K562 (cell line): ENCODE results near the gene TCEANC. TPM values are rescaled to one million over a fixed set of nuclear protein-coding genes. Genes with fewer than 3 reads are reported as not detected.

Source experiments
- BHLHE40 ChIP-seq: IDR thresholded peaks from 2 replicates; pipeline ENCODE4 v1.6.1; 2011; ENCODE audit warnings: low read length, improper control_type of control experiment
- CBX2 ChIP-seq: fragments of 200-600 bp; sonication (generic); IDR thresholded peaks from one replicate; pipeline ENCODE4 v1.6.1; 2012; ENCODE audit warnings: mild to moderate bottlenecking, low read length, inconsistent platforms; ENCODE audit not compliant: insufficient read depth, poor library complexity, severe bottlenecking
- CHD1 ChIP-seq: fragments of 200-600 bp; sonication (generic); IDR thresholded peaks from one replicate; pipeline ENCODE4 v1.6.1; 2012; ENCODE audit warnings: mild to moderate bottlenecking, moderate library complexity, low read length, inconsistent platforms
- DPF2 ChIP-seq: fragments of 450-650 bp; IDR thresholded peaks from 2 replicates; pipeline ENCODE4 v1.6.1; 2016
- ELK1 ChIP-seq: sonication (generic); formaldehyde crosslinking; IDR thresholded peaks from 2 replicates; pipeline ENCODE4 v1.8.1; 2022; ENCODE audit warnings: missing genetic modification reagents
- FOXP1 ChIP-seq: sonication (generic); formaldehyde crosslinking; IDR thresholded peaks from 2 replicates; pipeline ENCODE4 v1.8.0; 2022; ENCODE audit warnings: mild to moderate bottlenecking, missing genetic modification reagents
- HNRNPL ChIP-seq: fragments of 200-400 bp; formaldehyde crosslinking; IDR thresholded peaks from 2 replicates; pipeline ENCODE4 v1.6.1; 2017; ENCODE audit warnings: low read depth, mild to moderate bottlenecking, low read length
- KLF6 ChIP-seq: fragments of 250-450 bp; sonication (Bioruptor Pico); IDR thresholded peaks from 2 replicates; pipeline ENCODE4 v1.4.0; 2020; ENCODE audit warnings: mild to moderate bottlenecking, moderate library complexity, borderline replicate concordance
- SMAD3 ChIP-seq: fragments of 450-650 bp; formaldehyde crosslinking; conservative IDR thresholded peaks from 2 replicates; pipeline ENCODE4 v1.4.0; 2020; ENCODE audit warnings: mild to moderate bottlenecking
- SMARCA4 ChIP-seq: fragments of 450-650 bp; IDR thresholded peaks from 2 replicates; pipeline ENCODE4 v1.6.1; 2016
- SREBF1 ChIP-seq: fragments of 150-350 bp; IDR thresholded peaks from 2 replicates; pipeline ENCODE4 v1.6.1; 2014; ENCODE audit warnings: antibody characterized with exemption, low read depth, low read length, borderline replicate concordance
- TGIF2 ChIP-seq: sonication (generic); formaldehyde crosslinking; IDR thresholded peaks from 2 replicates; pipeline ENCODE4 v1.8.1; 2022; ENCODE audit warnings: mild to moderate bottlenecking, missing genetic modification reagents, moderate library complexity
- TSC22D4 ChIP-seq: fragments of 450-650 bp; IDR thresholded peaks from 2 replicates; pipeline ENCODE4 v1.6.1; 2016; ENCODE audit warnings: missing genetic modification characterization, missing biosample characterization, control low read depth
- ZNF24 ChIP-seq: fragments of 450-650 bp; IDR thresholded peaks from 2 replicates; pipeline ENCODE4 v1.6.1; 2016
- ZNF780A ChIP-seq: fragments of 250-450 bp; sonication (Bioruptor Pico); IDR thresholded peaks from 2 replicates; pipeline ENCODE4 v1.5.0; 2021; ENCODE audit warnings: mild to moderate bottlenecking
- polyA plus RNA-seq, 8 experiments: library from polyadenylated mRNA; depleted of rRNA in 4 of 8; stranded (reverse) in 5 of 8; unstranded in 3 of 8; fragments of >200 nt; fragmentation: Nextera tagmentation in 2 of 8; fragmentation: Illumina TruSeq in 1 of 8; extraction: Ambion mirVana in 2 of 8; extraction: Trizol in 1 of 8; gene quantifications; 2 replicates each; pipeline versions ENCODE4 v1.2.1 to v1.2.3, GENCODE V29; 2011 to 2014; ENCODE audit warnings: inconsistent platforms in 1 of 8, missing spikeins in 1 of 8
- total RNA-seq, 7 experiments: library from RNA; depleted of rRNA in 6 of 7; stranded (reverse); fragments of >200 nt in 6 of 7; fragmentation: Illumina TruSeq in 2 of 7; extraction: Trizol in 2 of 7; gene quantifications; 2 replicates each; pipeline versions ENCODE4 v1.2.1 to v1.2.3, GENCODE V29; 2011 to 2021; ENCODE audit warnings: low replicate concordance in 1 of 7
- TF ChIP-seq, protein P1 (sequence below): fragments of 250-450 bp; sonication (Bioruptor Pico); IDR thresholded peaks from 2 replicates; pipeline ENCODE4 v1.8.0; 2021; ENCODE audit warnings: borderline replicate concordance, mild to moderate bottlenecking, moderate library complexity; ENCODE audit not compliant: poor library complexity, severe bottlenecking
- TF ChIP-seq, protein P2 (sequence below): fragments of 450-650 bp; formaldehyde crosslinking; conservative IDR thresholded peaks from 2 replicates; pipeline ENCODE4 v1.4.0; 2022; ENCODE audit warnings: mild to moderate bottlenecking, missing genetic modification characterization
- TF ChIP-seq, protein P3 (sequence below): fragments of 250-450 bp; sonication (Bioruptor Pico); IDR thresholded peaks from 2 replicates; pipeline ENCODE4 v1.5.0; 2021; ENCODE audit warnings: mild to moderate bottlenecking, moderate library complexity
- TF ChIP-seq, protein P4 (sequence below): sonication (generic); formaldehyde crosslinking; IDR thresholded peaks from 2 replicates; pipeline ENCODE4 v1.8.0; 2023; ENCODE audit warnings: mild to moderate bottlenecking, missing genetic modification reagents

TCEANC gene
- total and polyA plus RNA-seq, 9 of the 15 experiments (the other 6 are each of a cell fraction or from before 2014, with no cell fraction given): 1.2 to 2.8 (median 2.0) TPM

- TF ChIP-seq BHLHE40: peak; percentile 52; the same call in 1 of the 2 replicates
- no peak for TF ChIP-seq SREBF1
- no peak for TF ChIP-seq ZNF24
- TF ChIP-seq CBX2: no peak
- TF ChIP-seq ZNF780A: no peak
- TF ChIP-seq, protein P1, sequence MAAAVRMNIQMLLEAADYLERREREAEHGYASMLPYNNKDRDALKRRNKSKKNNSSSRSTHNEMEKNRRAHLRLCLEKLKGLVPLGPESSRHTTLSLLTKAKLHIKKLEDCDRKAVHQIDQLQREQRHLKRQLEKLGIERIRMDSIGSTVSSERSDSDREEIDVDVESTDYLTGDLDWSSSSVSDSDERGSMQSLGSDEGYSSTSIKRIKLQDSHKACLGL (CRISPR knock-in tag): no peak
- no peak for TF ChIP-seq KLF6 (CRISPR knock-in tag)
- TF ChIP-seq DPF2: peak; percentile 42; the same call in 1 of the 2 replicates
- no peak for TF ChIP-seq CHD1
- TF ChIP-seq, protein P2, sequence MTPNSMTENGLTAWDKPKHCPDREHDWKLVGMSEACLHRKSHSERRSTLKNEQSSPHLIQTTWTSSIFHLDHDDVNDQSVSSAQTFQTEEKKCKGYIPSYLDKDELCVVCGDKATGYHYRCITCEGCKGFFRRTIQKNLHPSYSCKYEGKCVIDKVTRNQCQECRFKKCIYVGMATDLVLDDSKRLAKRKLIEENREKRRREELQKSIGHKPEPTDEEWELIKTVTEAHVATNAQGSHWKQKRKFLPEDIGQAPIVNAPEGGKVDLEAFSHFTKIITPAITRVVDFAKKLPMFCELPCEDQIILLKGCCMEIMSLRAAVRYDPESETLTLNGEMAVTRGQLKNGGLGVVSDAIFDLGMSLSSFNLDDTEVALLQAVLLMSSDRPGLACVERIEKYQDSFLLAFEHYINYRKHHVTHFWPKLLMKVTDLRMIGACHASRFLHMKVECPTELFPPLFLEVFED (CRISPR knock-in tag): no peak
- TF ChIP-seq FOXP1 (CRISPR knock-in tag): 0 out of 2 replicates have a peak, but pooled peaks have one; percentile 14
- no peak for TF ChIP-seq SMAD3
- TF ChIP-seq TSC22D4 (tag): no peak
- peak; percentile 58; the same call in 1 of the 2 replicates for TF ChIP-seq SMARCA4
- TF ChIP-seq HNRNPL: no peak
- no peak for TF ChIP-seq ELK1 (CRISPR knock-in tag)
- TF ChIP-seq TGIF2: no peak
- TF ChIP-seq, protein P3, sequence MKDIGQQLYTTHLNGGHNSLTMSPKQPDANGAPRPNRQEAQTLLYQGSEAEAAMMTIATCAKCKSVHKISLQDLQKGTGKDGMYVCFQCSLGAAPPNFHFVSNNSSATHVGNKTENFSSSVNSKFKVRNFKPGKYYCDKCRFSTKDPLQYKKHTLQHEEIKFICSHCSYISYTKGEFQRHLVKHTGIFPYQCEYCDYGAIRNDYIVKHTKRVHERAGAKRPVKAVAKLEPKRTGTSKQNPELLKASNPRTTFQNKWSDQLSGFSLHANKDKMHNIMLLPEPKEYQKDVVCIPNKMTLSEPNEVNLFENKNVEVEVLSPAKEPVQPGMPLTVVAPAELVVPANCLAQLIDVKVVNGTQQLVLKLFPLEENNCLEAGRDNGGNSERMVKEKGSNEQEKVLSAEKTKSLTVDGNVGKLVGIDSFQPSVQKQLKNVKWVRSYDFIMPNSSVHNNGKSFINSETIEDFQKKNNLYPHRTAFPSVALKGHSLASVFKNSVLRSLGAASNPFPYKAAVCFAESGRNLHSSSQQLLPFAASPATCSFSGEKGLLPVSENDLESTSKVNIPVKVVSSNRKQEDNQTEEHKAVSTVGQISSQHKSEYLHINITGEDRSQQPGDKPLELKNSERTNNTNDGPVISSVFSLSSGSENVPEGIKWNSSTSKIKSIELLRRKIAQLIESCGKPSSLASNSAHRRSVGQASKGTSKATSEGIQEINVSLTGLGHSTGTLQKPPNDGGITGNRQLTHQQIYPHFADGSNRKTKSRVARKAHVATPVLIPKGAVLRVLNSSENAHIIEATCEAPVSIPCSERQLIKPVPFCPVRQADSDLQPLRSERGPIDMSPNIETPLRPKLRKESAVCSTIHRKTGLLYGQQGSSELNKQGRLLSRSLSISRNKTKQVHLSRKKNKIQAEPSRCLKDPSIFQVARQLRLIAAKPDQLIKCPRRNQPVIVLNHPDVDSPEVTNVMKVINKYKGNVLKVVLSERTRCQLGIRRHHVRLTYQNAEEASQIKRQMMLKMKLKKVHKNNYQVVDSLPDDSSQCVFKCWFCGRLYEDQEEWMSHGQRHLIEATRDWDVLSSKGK (CRISPR knock-in tag): no peak
- TF ChIP-seq, protein P4, sequence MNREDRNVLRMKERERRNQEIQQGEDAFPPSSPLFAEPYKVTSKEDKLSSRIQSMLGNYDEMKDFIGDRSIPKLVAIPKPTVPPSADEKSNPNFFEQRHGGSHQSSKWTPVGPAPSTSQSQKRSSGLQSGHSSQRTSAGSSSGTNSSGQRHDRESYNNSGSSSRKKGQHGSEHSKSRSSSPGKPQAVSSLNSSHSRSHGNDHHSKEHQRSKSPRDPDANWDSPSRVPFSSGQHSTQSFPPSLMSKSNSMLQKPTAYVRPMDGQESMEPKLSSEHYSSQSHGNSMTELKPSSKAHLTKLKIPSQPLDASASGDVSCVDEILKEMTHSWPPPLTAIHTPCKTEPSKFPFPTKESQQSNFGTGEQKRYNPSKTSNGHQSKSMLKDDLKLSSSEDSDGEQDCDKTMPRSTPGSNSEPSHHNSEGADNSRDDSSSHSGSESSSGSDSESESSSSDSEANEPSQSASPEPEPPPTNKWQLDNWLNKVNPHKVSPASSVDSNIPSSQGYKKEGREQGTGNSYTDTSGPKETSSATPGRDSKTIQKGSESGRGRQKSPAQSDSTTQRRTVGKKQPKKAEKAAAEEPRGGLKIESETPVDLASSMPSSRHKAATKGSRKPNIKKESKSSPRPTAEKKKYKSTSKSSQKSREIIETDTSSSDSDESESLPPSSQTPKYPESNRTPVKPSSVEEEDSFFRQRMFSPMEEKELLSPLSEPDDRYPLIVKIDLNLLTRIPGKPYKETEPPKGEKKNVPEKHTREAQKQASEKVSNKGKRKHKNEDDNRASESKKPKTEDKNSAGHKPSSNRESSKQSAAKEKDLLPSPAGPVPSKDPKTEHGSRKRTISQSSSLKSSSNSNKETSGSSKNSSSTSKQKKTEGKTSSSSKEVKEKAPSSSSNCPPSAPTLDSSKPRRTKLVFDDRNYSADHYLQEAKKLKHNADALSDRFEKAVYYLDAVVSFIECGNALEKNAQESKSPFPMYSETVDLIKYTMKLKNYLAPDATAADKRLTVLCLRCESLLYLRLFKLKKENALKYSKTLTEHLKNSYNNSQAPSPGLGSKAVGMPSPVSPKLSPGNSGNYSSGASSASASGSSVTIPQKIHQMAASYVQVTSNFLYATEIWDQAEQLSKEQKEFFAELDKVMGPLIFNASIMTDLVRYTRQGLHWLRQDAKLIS: no peak
Observed at GRCh38 chrX:13652287-13652793, 601 bp upstream of the TCEANC start (continued).
